NB4 (cell line): ENCODE measurements around the gene FOXJ1.

Experiments
- DNase-seq: peaks from one replicate; pipeline ENCODE4 v3.0.0; 2010; ENCODE audit warnings: low read depth
- H3K4me3 ChIP-seq: one replicate; pipeline ENCODE4 v1.5.1; 2011; ENCODE audit warnings: mild to moderate bottlenecking, low read depth, low read length, moderate library complexity
- MYC ChIP-seq: IDR thresholded peaks from 2 replicates; pipeline ENCODE4 v1.6.1; 2011; ENCODE audit warnings: low read depth, low read length
- POLR2A ChIP-seq: IDR thresholded peaks from 2 replicates; pipeline ENCODE4 v1.6.1; 2011; ENCODE audit warnings: mild to moderate bottlenecking; ENCODE audit not compliant: insufficient read length; ENCODE audit errors: extremely low read depth
- TF ChIP-seq, protein P1 (sequence below): IDR thresholded peaks from 2 replicates; pipeline ENCODE4 v1.6.1; 2011; ENCODE audit warnings: low read depth, low read length
- TF ChIP-seq, protein P2 (sequence below): IDR thresholded peaks from one replicate; pipeline ENCODE4 v1.5.1; 2012; ENCODE audit warnings: low read depth, low read length

FOXJ1 gene

DNA sequence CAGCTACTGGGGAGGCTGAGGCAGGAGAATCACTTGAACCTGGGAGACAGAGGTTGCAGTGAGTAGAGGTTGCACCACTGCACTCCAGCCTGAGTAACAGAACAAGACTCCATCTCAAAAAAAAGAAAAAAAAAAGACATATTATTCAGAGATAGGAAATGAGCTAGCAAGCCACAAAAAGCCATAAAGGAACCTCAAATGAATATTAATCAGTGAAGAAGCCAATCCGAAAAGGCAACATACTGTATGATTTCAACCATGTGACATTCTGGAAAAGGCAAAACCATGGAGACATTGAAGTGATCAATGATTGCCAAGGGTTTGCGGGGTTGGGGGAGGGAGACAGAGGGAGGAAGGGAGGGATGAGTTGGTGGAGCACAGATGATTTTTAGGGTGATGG is 29.1 kb downstream of the FOXJ1 start:
- no peak for DNase-seq
- TF ChIP-seq POLR2A (no peak), MYC (no peak)
- TF ChIP-seq, protein P1, sequence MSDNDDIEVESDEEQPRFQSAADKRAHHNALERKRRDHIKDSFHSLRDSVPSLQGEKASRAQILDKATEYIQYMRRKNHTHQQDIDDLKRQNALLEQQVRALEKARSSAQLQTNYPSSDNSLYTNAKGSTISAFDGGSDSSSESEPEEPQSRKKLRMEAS: no peak
- TF ChIP-seq, protein P2, sequence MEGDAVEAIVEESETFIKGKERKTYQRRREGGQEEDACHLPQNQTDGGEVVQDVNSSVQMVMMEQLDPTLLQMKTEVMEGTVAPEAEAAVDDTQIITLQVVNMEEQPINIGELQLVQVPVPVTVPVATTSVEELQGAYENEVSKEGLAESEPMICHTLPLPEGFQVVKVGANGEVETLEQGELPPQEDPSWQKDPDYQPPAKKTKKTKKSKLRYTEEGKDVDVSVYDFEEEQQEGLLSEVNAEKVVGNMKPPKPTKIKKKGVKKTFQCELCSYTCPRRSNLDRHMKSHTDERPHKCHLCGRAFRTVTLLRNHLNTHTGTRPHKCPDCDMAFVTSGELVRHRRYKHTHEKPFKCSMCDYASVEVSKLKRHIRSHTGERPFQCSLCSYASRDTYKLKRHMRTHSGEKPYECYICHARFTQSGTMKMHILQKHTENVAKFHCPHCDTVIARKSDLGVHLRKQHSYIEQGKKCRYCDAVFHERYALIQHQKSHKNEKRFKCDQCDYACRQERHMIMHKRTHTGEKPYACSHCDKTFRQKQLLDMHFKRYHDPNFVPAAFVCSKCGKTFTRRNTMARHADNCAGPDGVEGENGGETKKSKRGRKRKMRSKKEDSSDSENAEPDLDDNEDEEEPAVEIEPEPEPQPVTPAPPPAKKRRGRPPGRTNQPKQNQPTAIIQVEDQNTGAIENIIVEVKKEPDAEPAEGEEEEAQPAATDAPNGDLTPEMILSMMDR: no peak
- H3K4me3 ChIP-seq: no peak overlapping the region

DNA sequence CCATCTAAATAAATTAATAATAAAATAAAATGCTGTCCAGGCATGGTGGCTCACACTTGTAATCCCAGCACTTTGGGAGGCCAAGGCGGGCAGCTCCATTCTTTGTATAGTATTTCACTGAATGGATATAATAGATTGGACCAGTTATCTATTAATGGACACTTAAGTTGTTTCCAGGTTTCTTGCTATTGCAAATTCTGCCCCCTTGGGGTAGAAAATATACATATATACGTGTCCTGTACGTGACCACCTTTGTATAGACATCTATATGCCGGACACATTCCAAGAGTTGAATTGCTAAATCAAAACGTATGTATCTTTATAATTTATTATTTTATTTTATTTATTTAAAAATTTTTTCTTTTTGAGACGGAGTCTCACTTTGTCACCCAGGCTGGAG is 33.5 kb downstream of the FOXJ1 start:
- peak; percentile 59 for DNase-seq
- H3K4me3 ChIP-seq: no peak overlapping the region
- TF ChIP-seq, protein P2: peak; percentile 30
- no peak for TF ChIP-seq POLR2A

DNA sequence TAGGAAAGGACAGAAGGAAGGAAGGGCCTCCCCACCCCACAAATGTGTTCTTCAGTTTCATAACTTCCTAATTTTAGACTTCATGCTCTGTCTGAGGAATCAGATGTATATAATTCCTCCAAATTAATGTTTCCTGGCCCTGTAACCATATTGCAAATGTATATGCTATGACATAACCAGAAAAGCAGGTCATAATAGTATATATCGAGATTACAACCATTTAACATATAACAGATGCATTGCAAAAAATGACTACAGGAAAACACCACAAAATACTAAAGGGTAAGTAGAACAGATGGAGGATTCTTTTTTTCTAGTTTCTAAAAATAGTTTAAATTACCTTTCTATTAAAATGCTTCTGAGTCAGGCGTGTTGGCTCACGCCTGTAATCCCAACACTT is 34.3 kb downstream of the FOXJ1 start:
- no peak overlapping the region for H3K4me3 ChIP-seq
- no peak for TF ChIP-seq POLR2A
- TF ChIP-seq, protein P1: no peak
- TF ChIP-seq MYC: no peak
- TF ChIP-seq, protein P2: no peak
- DNase-seq: no peak

DNA sequence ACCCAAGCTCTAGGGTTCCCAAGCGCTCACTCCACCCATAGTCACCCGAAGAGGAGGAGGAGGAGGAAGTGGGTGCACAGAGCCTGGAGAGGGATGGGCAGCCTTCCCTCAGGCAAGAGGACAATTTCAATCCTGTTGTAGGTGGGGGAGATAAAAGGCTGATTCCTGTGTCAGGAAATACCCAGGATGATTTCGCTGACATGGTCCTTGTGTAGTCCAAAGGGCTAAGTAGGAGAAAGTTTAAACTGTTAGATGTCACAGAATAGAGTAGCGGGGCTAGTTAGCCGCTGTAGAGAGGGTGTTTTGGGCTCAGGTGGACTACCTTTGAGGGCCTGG is 36.2 kb downstream of the FOXJ1 start:
- peak; percentile 42 for DNase-seq
- TF ChIP-seq MYC (no peak), POLR2A (no peak)
- TF ChIP-seq, protein P1: no peak
- TF ChIP-seq, protein P2: no peak
- H3K4me3 ChIP-seq: peak overlapping the region; percentile 86

DNA sequence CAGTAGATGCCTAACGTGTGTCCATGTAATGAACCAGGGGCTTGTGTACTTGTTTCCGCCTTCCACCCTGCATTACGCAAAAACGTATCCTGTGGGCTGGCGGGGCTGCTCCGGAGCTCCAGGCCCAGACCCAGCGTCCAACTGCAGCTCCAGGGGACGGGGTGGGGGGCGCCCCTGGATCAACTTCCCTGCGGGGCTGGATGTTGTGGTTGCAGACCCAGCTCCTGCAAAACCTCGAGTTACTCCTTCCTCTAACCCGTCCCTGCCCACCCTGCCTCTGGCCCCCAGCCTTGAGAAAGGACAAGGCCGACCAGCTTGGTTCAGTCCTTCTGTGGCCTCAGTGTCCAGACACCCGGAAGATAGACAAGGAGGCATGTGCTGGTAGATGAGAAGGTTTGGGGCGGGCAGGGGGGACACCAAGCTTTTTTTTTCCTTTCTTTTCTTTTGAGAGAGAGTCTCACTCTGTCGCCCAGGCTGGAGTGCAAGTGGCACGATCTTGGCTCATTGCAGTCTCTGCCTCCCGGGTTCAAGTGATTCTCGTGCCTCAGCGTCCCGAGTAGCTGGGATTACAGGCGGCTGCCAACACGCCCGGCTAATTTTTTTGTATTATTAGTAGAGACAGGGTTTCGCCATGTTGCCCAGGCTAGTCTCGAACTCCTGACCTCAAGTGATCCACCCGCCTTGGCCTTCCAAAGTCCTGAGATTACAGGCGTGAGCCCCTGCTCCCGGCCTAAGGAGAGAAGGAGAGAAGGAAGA is 36.7 kb downstream of the FOXJ1 start:
- TF ChIP-seq, protein P2: no peak
- TF ChIP-seq, protein P1: no peak
- TF ChIP-seq MYC: no peak
- no peak for TF ChIP-seq POLR2A

More for the DNA sequence above, 36.7 kb downstream of the FOXJ1 start:
- peak overlapping the region; percentile 86 for H3K4me3 ChIP-seq
- peak; percentile 89 for DNase-seq
